MCF 10A (cell line): ENCODE data around the gene TMEFF2. TPM values are rescaled to one million over a fixed set of nuclear protein-coding genes. Genes with fewer than 3 reads are reported as not detected.

Experiments
- BruUV-seq: library from RNA; stranded (reverse); fragments of 400-500 nt; replicated peaks from 2 replicates; lab custom pipeline; 2021; lab: Mats Ljungman, UMichigan
- CTCF ChIA-PET: fragments of 300-600 bp; sonication (Branson Sonifier 250); formaldehyde crosslinking; extraction: SDS; loops from one replicate; lab custom pipeline; 2021; ENCODE audit warnings: antibody characterized with exemption, inconsistent platforms; lab: Yijun Ruan, JAX
- POLR2A ChIA-PET: fragments of 300-600, 350-650 bp; sonication (Branson Sonifier 250); formaldehyde crosslinking; extraction: SDS; loops from one replicate; lab custom pipeline; 2020; ENCODE audit warnings: antibody characterized with exemption, inconsistent platforms; lab: Yijun Ruan, JAX
- DNase-seq: peaks from one replicate; pipeline ENCODE4 v3.0.0-alpha.2; 2018; ENCODE audit not compliant: unreplicated experiment
- H3K27ac Mint-ChIP-seq: one replicate; pipeline ENCODE4 v1.8.0; 2022; ENCODE audit warnings: mild to moderate bottlenecking, low read depth, mixed read lengths; ENCODE audit not compliant: unreplicated experiment
- H3K27me3 Mint-ChIP-seq: one replicate; pipeline ENCODE4 v1.8.0; 2022; ENCODE audit warnings: mixed read lengths; ENCODE audit not compliant: insufficient read depth, unreplicated experiment
- H3K36me3 Mint-ChIP-seq: one replicate; pipeline ENCODE4 v1.8.0; 2022; ENCODE audit warnings: mild to moderate bottlenecking, moderate library complexity, mixed read lengths; ENCODE audit not compliant: insufficient read depth, unreplicated experiment
- H3K4me1 Mint-ChIP-seq: one replicate; pipeline ENCODE4 v1.8.0; 2022; ENCODE audit warnings: mixed read lengths; ENCODE audit not compliant: insufficient read depth, unreplicated experiment
- H3K4me3 Mint-ChIP-seq: one replicate; pipeline ENCODE4 v1.8.0; 2022; ENCODE audit warnings: mild to moderate bottlenecking, moderate library complexity, mixed read lengths; ENCODE audit not compliant: unreplicated experiment
- H3K9me3 Mint-ChIP-seq: one replicate; pipeline ENCODE4 v1.8.0; 2022; ENCODE audit warnings: mixed read lengths; ENCODE audit not compliant: unreplicated experiment
- intact Hi-C: fragments of 100-400 bp; cut with micrococcal nuclease; formaldehyde crosslinking; loops from 2 replicates; pipeline ENCODE4 v1.14.1; 2022
- total RNA-seq: library from RNA; stranded (reverse); gene quantifications from 2 replicates; pipeline ENCODE4 v1.2.3, GENCODE V29; 2022
- TF ChIP-seq, protein P1 (sequence below): fragments of 200-600 bp; IDR thresholded peaks from one replicate; pipeline ENCODE4 v1.8.0; 2022; ENCODE audit warnings: antibody characterized with exemption, mild to moderate bottlenecking; ENCODE audit not compliant: unreplicated experiment

TMEFF2 gene
- total RNA-seq, 1 experiment from 2014 or later: not detected

DNA sequence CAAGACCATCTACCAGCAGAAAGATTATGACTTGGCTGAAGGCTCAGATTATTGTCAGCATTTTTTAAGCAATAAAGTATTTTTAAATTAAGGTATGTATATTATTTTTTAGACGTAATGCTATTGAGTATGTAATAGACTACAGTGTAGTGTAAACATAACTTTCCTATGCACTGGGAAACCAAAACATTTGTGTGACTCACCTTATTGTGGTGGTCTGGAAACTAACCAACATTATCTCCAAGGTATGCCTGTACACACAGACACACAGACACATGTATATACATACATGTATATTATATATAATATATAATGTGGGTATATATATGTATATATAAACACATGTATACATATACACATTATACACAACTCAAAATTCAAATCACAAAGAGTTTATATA is 9.1 kb upstream of the TMEFF2 start:
- Mint-ChIP-seq H3K36me3 (no peaks in the 10 kb centered on the region), H3K4me3 (no peak overlapping the region), H3K27me3 (no peaks in the 10 kb centered on the region), H3K27ac (no peak overlapping the region), H3K4me1 (no peaks in the 10 kb centered on the region), H3K9me3 (no peaks in the 10 kb centered on the region)
- BruUV-seq: no TSS peak
- TF ChIP-seq, protein P1, sequence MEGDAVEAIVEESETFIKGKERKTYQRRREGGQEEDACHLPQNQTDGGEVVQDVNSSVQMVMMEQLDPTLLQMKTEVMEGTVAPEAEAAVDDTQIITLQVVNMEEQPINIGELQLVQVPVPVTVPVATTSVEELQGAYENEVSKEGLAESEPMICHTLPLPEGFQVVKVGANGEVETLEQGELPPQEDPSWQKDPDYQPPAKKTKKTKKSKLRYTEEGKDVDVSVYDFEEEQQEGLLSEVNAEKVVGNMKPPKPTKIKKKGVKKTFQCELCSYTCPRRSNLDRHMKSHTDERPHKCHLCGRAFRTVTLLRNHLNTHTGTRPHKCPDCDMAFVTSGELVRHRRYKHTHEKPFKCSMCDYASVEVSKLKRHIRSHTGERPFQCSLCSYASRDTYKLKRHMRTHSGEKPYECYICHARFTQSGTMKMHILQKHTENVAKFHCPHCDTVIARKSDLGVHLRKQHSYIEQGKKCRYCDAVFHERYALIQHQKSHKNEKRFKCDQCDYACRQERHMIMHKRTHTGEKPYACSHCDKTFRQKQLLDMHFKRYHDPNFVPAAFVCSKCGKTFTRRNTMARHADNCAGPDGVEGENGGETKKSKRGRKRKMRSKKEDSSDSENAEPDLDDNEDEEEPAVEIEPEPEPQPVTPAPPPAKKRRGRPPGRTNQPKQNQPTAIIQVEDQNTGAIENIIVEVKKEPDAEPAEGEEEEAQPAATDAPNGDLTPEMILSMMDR: no peak
- ChIA-PET POLR2A (no interaction called here), CTCF (no interaction called here)
- peak; percentile 20 for DNase-seq
- intact Hi-C loops: no loop called here

DNA sequence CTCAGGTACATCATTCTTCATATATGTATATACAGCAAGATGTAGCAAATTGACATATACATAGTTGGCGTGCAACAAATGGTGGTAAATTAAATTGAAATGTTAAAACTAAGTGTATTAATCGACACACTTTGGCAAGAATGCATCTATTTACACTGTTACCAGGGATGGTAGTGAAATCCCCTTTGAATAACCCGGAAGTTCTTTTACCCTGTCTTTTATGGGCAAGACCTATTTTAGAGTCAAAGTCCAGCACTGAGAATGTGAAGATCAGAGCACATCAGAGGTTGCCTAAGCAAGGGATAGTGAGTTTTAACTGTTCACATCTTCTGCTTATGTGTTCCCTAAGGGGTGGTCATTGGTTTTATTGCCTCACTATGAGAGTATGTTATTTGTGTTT is 7.6 kb upstream of the TMEFF2 start:
- Mint-ChIP-seq H3K4me3 (no peak overlapping the region), H3K27me3 (no peaks in the 10 kb centered on the region), H3K36me3 (no peaks in the 10 kb centered on the region), H3K4me1 (no peaks in the 10 kb centered on the region), H3K9me3 (no peaks in the 10 kb centered on the region), H3K27ac (no peak overlapping the region)
- no TSS peak for BruUV-seq
- ChIA-PET POLR2A (no interaction called here), CTCF (no interaction called here)
- intact Hi-C loops: no loop called here
- TF ChIP-seq, protein P1: no peak
- DNase-seq: no peak

- BruUV-seq: no TSS peak
- Mint-ChIP-seq H3K4me3 (no peak overlapping the region), H3K27ac (no peak overlapping the region), H3K4me1 (peaks cover 7% of the 10 kb centered on the region), H3K9me3 (no peaks in the 10 kb centered on the region), H3K36me3 (no peaks in the 10 kb centered on the region), H3K27me3 (peaks cover 9% of the 10 kb centered on the region)
- no peak for DNase-seq
- intact Hi-C loops: no loop called here
- ChIA-PET CTCF (no interaction called here), POLR2A (no interaction called here)
- TF ChIP-seq, protein P1: no peak
These were observed 6.4 kb upstream of the TMEFF2 start for GRCh38 chr2:192201116-192201515.

GRCh38 chr2:192197357-192197756 is 2.6 kb upstream of the TMEFF2 start:
- Mint-ChIP-seq H3K9me3 (no peaks in the 10 kb centered on the region), H3K27ac (no peak overlapping the region), H3K36me3 (no peaks in the 10 kb centered on the region), H3K27me3 (peaks cover 41% of the 10 kb centered on the region), H3K4me1 (peaks cover 15% of the 10 kb centered on the region), H3K4me3 (no peak overlapping the region)
- intact Hi-C loops: loop anchor here (1.0 to 5.0 kb wide), 4 partner anchors 360 to 1385 kb away; no protein-coding TSS in a partner anchor
- peak; percentile 40 for DNase-seq
- no TSS peak for BruUV-seq
- ChIA-PET CTCF (no interaction called here), POLR2A (no interaction called here)
- TF ChIP-seq, protein P1: peak; percentile 29
